ENCODE results near the gene CEND1.

- TF ChIP-seq CTCF (IDR thresholded peaks at IDR 0.05) (no peak), POLR2AphosphoS5 (IDR thresholded peaks at IDR 0.05) (no peak)
Observed at GRCh38 chr11:771617-772204, 18.2 kb downstream of the CEND1 start.

Measured in gastroesophageal sphincter (tissue), 3 donors.